ENCODE data around the gene PTPRT. TPM values are rescaled to one million over a fixed set of nuclear protein-coding genes. Genes with fewer than 3 reads are reported as not detected.

PTPRT gene
- total RNA-seq, 1 experiment from 2014 or later = not detected

- DNase-seq (ENCODE audit: low read depth, low spot score) = no peak
- Histone ChIP-seq H3K79me2 (ENCODE audit: insufficient read depth, low read length) (no peaks in the 10 kb centered on the region), H3K4me3 (replicated peaks in 1 of 2; ENCODE audit: low read depth in 1 of 2, low read length in 2 of 2) (no peak overlapping the region), H3K9me3 (ENCODE audit: control insufficient read depth in 1 of 2, insufficient read depth in 1 of 2, low read depth in 1 of 2, low read length in 2 of 2) (peaks cover 0 to 24% of the 10 kb centered on the region in 2 experiments; a peak in 2 of 4 replicates), H2AFZ (ENCODE audit: low read depth, low read length, poor library complexity, severe bottlenecking) (no peak overlapping the region), H3K9ac (ENCODE audit: low read length) (no peak overlapping the region), H3K36me3 (ENCODE audit: control insufficient read depth in 1 of 2, insufficient read depth in 2 of 2, low read length in 2 of 2) (no peaks in the 10 kb centered on the region), H3K27me3 (ENCODE audit: insufficient read depth, low read length) (no peaks in the 10 kb centered on the region), H3K4me1 (ENCODE audit: control insufficient read depth in 1 of 2, insufficient read depth in 2 of 2, low read length in 2 of 2) (no peaks in the 10 kb centered on the region), H3K9me2 (ENCODE audit: insufficient read depth) (no peaks in the 10 kb centered on the region), H4K20me1 (ENCODE audit: insufficient read depth) (no peaks in the 10 kb centered on the region), H3K27ac (ENCODE audit: low read depth, low read length) (no peak overlapping the region), H3K4me2 (ENCODE audit: low read length) (no peak overlapping the region)
- intact Hi-C loops (cut with micrococcal nuclease) = no loop called here
- POLR2A ChIA-PET = no interaction called here
- ATAC-seq = no peak
- RAD21 ChIA-PET (ENCODE audit: low non-redundant PET in 1 of 2, low total read pairs in 2 of 2, uncharacterized antibody in 2 of 2, unreplicated experiment in 2 of 2) = no interaction called here
- CTCF ChIA-PET = no interaction called here
- BruUV-seq (replicated peaks) = no TSS peak
- TF ChIP-seq JUND (IDR thresholded peaks at IDR 0.05) = no peak
These were observed 167.6 kb downstream of the PTPRT start for GRCh38 chr20:43022081-43022480.

GRCh38 chr20:43017241-43018030, 172.3 kb downstream of the PTPRT start:
- ChIA-PET RAD21 (ENCODE audit: low non-redundant PET in 1 of 2, low total read pairs in 2 of 2, uncharacterized antibody in 2 of 2, unreplicated experiment in 2 of 2) (no interaction called here), CTCF (no interaction called here), POLR2A (no interaction called here)
- Histone ChIP-seq H2AFZ (ENCODE audit: low read depth, low read length, poor library complexity, severe bottlenecking) (no peak overlapping the region), H3K9ac (ENCODE audit: low read length) (no peak overlapping the region), H3K36me3 (ENCODE audit: control insufficient read depth in 1 of 2, insufficient read depth in 2 of 2, low read length in 2 of 2) (no peaks in the 10 kb centered on the region), H3K9me3 (ENCODE audit: control insufficient read depth in 1 of 2, insufficient read depth in 1 of 2, low read depth in 1 of 2, low read length in 2 of 2) (peaks cover 3 to 14% of the 10 kb centered on the region in 2 experiments; a peak in 2 of 4 replicates), H3K4me1 (ENCODE audit: control insufficient read depth in 1 of 2, insufficient read depth in 2 of 2, low read length in 2 of 2) (no peaks in the 10 kb centered on the region), H3K9me2 (ENCODE audit: insufficient read depth) (no peaks in the 10 kb centered on the region), H3K27me3 (ENCODE audit: insufficient read depth, low read length) (no peaks in the 10 kb centered on the region), H4K20me1 (ENCODE audit: insufficient read depth) (no peaks in the 10 kb centered on the region), H3K79me2 (ENCODE audit: insufficient read depth, low read length) (no peaks in the 10 kb centered on the region), H3K4me2 (ENCODE audit: low read length) (no peak overlapping the region), H3K4me3 (replicated peaks in 1 of 2; ENCODE audit: low read depth in 1 of 2, low read length in 2 of 2) (no peak overlapping the region), H3K27ac (ENCODE audit: low read depth, low read length) (no peak overlapping the region)
- no peak for ATAC-seq
- intact Hi-C loops (cut with micrococcal nuclease) = no loop called here
- BruUV-seq (replicated peaks) = no TSS peak
- TF ChIP-seq JUND (IDR thresholded peaks at IDR 0.05) = no peak
- TF ChIP-seq ZNF274 (IDR thresholded peaks at IDR 0.05; ENCODE audit: low read depth, low read length) = no peak
- no peak for TF ChIP-seq CBX3 (IDR thresholded peaks at IDR 0.05; ENCODE audit: low read depth)
- no peak for TF ChIP-seq ZBTB33 (IDR thresholded peaks at IDR 0.05; ENCODE audit: extremely low read depth, insufficient replicate concordance, low read length)
- no peak for TF ChIP-seq RAD21 (IDR thresholded peaks at IDR 0.05; ENCODE audit: low read depth)
- TF ChIP-seq SRF (IDR thresholded peaks at IDR 0.05; ENCODE audit: low read depth) = no peak
- TF ChIP-seq FOSL1 (IDR thresholded peaks at IDR 0.05; ENCODE audit: low read depth) = no peak
- TF ChIP-seq EZH2 (IDR thresholded peaks at IDR 0.05) = no peak
- no peak for TF ChIP-seq TCF7L2 (IDR thresholded peaks at IDR 0.05; ENCODE audit: borderline replicate concordance, extremely low read depth, insufficient read depth, insufficient read length)
- no peak for TF ChIP-seq POLR2AphosphoS5 (IDR thresholded peaks at IDR 0.05; ENCODE audit: low read depth, low read length)
- no peak for TF ChIP-seq EGR1 (IDR thresholded peaks at IDR 0.05; ENCODE audit: low read depth)
- no peak for TF ChIP-seq SP1 (IDR thresholded peaks at IDR 0.05; ENCODE audit: low read depth)
- DNase-seq (ENCODE audit: low read depth, low spot score) = no peak

Data from HCT116 (cell line).